NOMO-1 (cell line): ENCODE measurements around the gene KPNB1.
A peak's percentile ranks its signal among the peaks of the same experiment; 100 is the strongest.
"Not testable (repeated sequence)": the region's sequence is repeated elsewhere in the genome, so short reads cannot be mapped to it uniquely, and the experiment has no call there.

ENCODE experiments used
- DNase-seq, 2 experiments: peaks; one replicate each; lab custom pipeline; 2025; ENCODE audit not compliant: unreplicated experiment in 2 of 2; lab: John Stamatoyannopoulos, UW

KPNB1 gene

GRCh38 chr17:47676510-47677165 lies 26.9 kb downstream of the KPNB1 start:
- DNase-seq, result no peak

- no peak for DNase-seq
Observed at GRCh38 chr17:47678196-47678595, 28.5 kb downstream of the KPNB1 start.

GRCh38 chr17:47682138-47682537 lies 32.4 kb downstream of the KPNB1 start:
- DNase-seq, result no peak

- DNase-seq, result not testable (repeated sequence)
Observed at GRCh38 chr17:47682727-47683126, 33.0 kb downstream of the KPNB1 start.

GRCh38 chr17:47684025-47684424 lies 34.3 kb downstream of the KPNB1 start:
- DNase-seq, result no peak

- no peak for DNase-seq
Observed at GRCh38 chr17:47684535-47685193, 34.9 kb downstream of the KPNB1 start.

GRCh38 chr17:47685556-47686275 lies 36.0 kb downstream of the KPNB1 start:
- no peak for DNase-seq

GRCh38 chr17:47686276-47686635 lies 36.5 kb downstream of the KPNB1 start:
- DNase-seq, result no peak

GRCh38 chr17:47686664-47687327 lies 37.1 kb downstream of the KPNB1 start:
- no peak for DNase-seq

GRCh38 chr17:47687328-47687690 lies 37.6 kb downstream of the KPNB1 start:
- no peak for DNase-seq

GRCh38 chr17:47687748-47688147 lies 38.0 kb downstream of the KPNB1 start:
- DNase-seq, result no peak

- DNase-seq, result no peak
Observed at GRCh38 chr17:47690121-47690520, 40.4 kb downstream of the KPNB1 start.

GRCh38 chr17:47692137-47692894 lies 42.6 kb downstream of the KPNB1 start:
- no peak for DNase-seq

- no peak for DNase-seq
Observed at GRCh38 chr17:47692895-47693730, 43.4 kb downstream of the KPNB1 start.

- no peak for DNase-seq
Observed at GRCh38 chr17:47693731-47694580, 44.2 kb downstream of the KPNB1 start, which contains the start of gene TBKBP1. Gene TBKBP1, plus strand, starts transcription at chr17:47694161. Its CDS starts 1,952 bp downstream, at chr17:47696113.

GRCh38 chr17:47694581-47695428 lies 45.1 kb downstream of the KPNB1 start:
- peak; percentile 57 to 67 for DNase-seq

- DNase-seq, result peak; percentile 51 to 64
Observed at GRCh38 chr17:47695429-47696376, 46.0 kb downstream of the KPNB1 start.
